ENCODE results near the gene ARL5B. TPM values are rescaled to one million over a fixed set of nuclear protein-coding genes. Genes with fewer than 3 reads are reported as not detected.

The ARL5B gene
- total RNA-seq, 1 donor from 2014 or later: 44.9 TPM

GRCh38 chr10:18647151-18647550 lies 12.1 kb upstream of the ARL5B start:
- no peaks in the 10 kb centered on the region for H3K27me3 Mint-ChIP-seq (ENCODE audit: low read depth)
- TF ChIP-seq, protein P1, sequence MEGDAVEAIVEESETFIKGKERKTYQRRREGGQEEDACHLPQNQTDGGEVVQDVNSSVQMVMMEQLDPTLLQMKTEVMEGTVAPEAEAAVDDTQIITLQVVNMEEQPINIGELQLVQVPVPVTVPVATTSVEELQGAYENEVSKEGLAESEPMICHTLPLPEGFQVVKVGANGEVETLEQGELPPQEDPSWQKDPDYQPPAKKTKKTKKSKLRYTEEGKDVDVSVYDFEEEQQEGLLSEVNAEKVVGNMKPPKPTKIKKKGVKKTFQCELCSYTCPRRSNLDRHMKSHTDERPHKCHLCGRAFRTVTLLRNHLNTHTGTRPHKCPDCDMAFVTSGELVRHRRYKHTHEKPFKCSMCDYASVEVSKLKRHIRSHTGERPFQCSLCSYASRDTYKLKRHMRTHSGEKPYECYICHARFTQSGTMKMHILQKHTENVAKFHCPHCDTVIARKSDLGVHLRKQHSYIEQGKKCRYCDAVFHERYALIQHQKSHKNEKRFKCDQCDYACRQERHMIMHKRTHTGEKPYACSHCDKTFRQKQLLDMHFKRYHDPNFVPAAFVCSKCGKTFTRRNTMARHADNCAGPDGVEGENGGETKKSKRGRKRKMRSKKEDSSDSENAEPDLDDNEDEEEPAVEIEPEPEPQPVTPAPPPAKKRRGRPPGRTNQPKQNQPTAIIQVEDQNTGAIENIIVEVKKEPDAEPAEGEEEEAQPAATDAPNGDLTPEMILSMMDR (IDR thresholded peaks at IDR 0.05; ENCODE audit: unreplicated experiment): no peak

DNA sequence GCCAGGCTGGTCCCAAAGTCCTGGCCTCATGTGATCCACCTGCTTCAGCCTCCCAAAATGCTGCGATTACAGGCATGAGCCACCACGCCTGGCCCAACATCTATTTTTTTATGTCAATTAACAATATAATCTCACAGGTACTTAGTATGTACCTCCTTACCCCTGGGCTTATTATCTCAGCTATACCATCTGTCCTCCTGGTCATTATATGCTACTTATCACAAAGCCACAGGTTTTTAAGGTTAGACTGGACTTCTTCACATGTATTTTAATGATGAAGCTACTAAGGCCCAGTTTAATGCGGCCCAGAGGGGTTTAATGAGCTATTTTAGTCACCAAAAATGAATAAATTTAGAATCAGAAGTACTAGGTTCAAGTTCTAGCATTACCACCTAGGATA lies 11.3 kb upstream of the ARL5B start:
- peaks cover 35% of the 10 kb centered on the region for H3K4me1 Mint-ChIP-seq
- no peak for DNase-seq (ENCODE audit: low spot score in 2 of 2, unreplicated experiment in 2 of 2)
- TF ChIP-seq, protein P1 (IDR thresholded peaks at IDR 0.05; ENCODE audit: unreplicated experiment): no peak
- H3K27ac Mint-ChIP-seq: no peak overlapping the region
- H3K4me3 Mint-ChIP-seq: no peak overlapping the region
- no peaks in the 10 kb centered on the region for H3K9me3 Mint-ChIP-seq
- peaks cover 6% of the 10 kb centered on the region for H3K36me3 Mint-ChIP-seq
- no peaks in the 10 kb centered on the region for H3K27me3 Mint-ChIP-seq (ENCODE audit: low read depth)

More at GRCh38 chr10:18647151-18647550, 12.1 kb upstream of the ARL5B start:
- DNase-seq (ENCODE audit: low spot score in 2 of 2, unreplicated experiment in 2 of 2): no peak
- Mint-ChIP-seq H3K27ac (no peak overlapping the region), H3K36me3 (peaks cover 6% of the 10 kb centered on the region), H3K4me1 (peaks cover 33% of the 10 kb centered on the region), H3K4me3 (no peak overlapping the region), H3K9me3 (no peaks in the 10 kb centered on the region)

DNA sequence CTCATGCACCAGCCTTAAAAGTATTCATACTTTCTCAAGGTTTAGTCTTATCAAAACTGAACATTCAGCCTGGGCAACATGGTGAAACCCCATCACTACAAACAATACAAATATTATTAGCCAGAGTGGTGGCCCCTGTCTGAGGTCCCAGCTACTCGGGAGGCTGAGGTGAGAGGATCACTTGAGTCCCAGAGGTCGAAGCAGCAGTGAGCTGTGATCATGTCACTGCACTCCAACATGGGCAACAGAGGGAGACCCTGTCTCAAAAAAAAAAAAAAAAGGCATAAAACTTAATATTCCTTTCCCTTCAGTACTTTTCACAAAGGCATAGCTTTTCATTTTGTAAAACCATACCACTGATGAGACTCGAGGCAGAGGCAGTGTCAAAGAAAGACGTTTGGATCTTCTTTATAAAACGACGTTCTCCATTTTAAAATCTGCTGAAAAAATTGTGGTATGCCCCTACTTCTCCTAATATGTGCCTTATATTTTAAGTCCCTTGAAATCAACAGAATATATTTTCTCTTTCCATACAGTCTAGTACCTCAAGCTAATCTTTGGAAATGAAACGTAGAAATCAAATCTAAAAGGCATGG lies 9.8 kb upstream of the ARL5B start:
- peak overlapping the region; percentile 47 for H3K27ac Mint-ChIP-seq
- H3K27me3 Mint-ChIP-seq (ENCODE audit: low read depth): no peaks in the 10 kb centered on the region

GRCh38 chr10:18650404-18650997 lies 8.7 kb upstream of the ARL5B start:
- Mint-ChIP-seq H3K27me3 (ENCODE audit: low read depth) (no peaks in the 10 kb centered on the region), H3K27ac (peak overlapping the region; percentile 95), H3K9me3 (no peaks in the 10 kb centered on the region), H3K4me1 (peaks cover 35% of the 10 kb centered on the region), H3K36me3 (peaks cover 1% of the 10 kb centered on the region), H3K4me3 (peak overlapping the region; percentile 94)
- TF ChIP-seq, protein P1 (IDR thresholded peaks at IDR 0.05; ENCODE audit: unreplicated experiment): no peak
- DNase-seq (ENCODE audit: low spot score in 2 of 2, unreplicated experiment in 2 of 2): no peak

More for the DNA sequence above, 9.8 kb upstream of the ARL5B start:
- no peaks in the 10 kb centered on the region for H3K9me3 Mint-ChIP-seq
- H3K4me1 Mint-ChIP-seq: peaks cover 35% of the 10 kb centered on the region
- TF ChIP-seq, protein P1 (IDR thresholded peaks at IDR 0.05; ENCODE audit: unreplicated experiment): no peak
- DNase-seq (ENCODE audit: low spot score in 2 of 2, unreplicated experiment in 2 of 2): no peak
- peaks cover 3% of the 10 kb centered on the region for H3K36me3 Mint-ChIP-seq
- peak overlapping the region; percentile 94 for H3K4me3 Mint-ChIP-seq

GRCh38 chr10:18651324-18652007 lies 7.8 kb upstream of the ARL5B start, which contains the start of gene NSUN6:
Gene NSUN6 (minus strand): TSS chr10:18651587. CDS start chr10:18651203, 384 bp downstream.
- Mint-ChIP-seq H3K4me3 (peak within 1 kb of the TSS; percentile 94), H3K36me3 (no peaks in the 10 kb centered on the region), H3K4me1 (peaks cover 35% of the 10 kb centered on the region), H3K9me3 (no peaks in the 10 kb centered on the region), H3K27ac (peak within 1 kb of the TSS; percentile 95), H3K27me3 (ENCODE audit: low read depth) (no peaks in the 10 kb centered on the region)
- peak; percentile 81 to 92 for DNase-seq (ENCODE audit: low spot score in 2 of 2, unreplicated experiment in 2 of 2)
- TF ChIP-seq, protein P1 (IDR thresholded peaks at IDR 0.05; ENCODE audit: unreplicated experiment): no peak
